ENCODE data around the gene ASXL2.

The ASXL2 gene

GRCh38 chr2:25777077-25777476 lies 101.2 kb downstream of the ASXL2 start:
- no peak for ATAC-seq (ENCODE audit: low read depth)
- Histone ChIP-seq H3K27me3 (ENCODE audit: insufficient read depth, poor library complexity, severe bottlenecking) (no peaks in the 10 kb centered on the region), H3K9me3 (ENCODE audit: severe bottlenecking) (no peaks in the 10 kb centered on the region), H3K27ac (ENCODE audit: poor library complexity, severe bottlenecking) (no peak overlapping the region), H3K4me1 (ENCODE audit: insufficient read depth, poor library complexity, severe bottlenecking) (no peaks in the 10 kb centered on the region), H3K36me3 (ENCODE audit: low read depth) (peaks cover 4% of the 10 kb centered on the region; the same call in 1 of the 2 replicates), H3K4me3 (ENCODE audit: severe bottlenecking) (no peak overlapping the region)
- no peak for DNase-seq (ENCODE audit: low spot score)
- TF ChIP-seq CTCF (IDR thresholded peaks at IDR 0.05; ENCODE audit: poor library complexity, severe bottlenecking) = no peak

- TF ChIP-seq CTCF (IDR thresholded peaks at IDR 0.05; ENCODE audit: poor library complexity, severe bottlenecking) = no peak
Measured at GRCh38 chr2:25772078-25772477, 106.2 kb downstream of the ASXL2 start.

GRCh38 chr2:25763575-25763974 lies 114.7 kb downstream of the ASXL2 start:
- no peak for TF ChIP-seq CTCF (IDR thresholded peaks at IDR 0.05; ENCODE audit: poor library complexity, severe bottlenecking)
- Histone ChIP-seq H3K9me3 (ENCODE audit: severe bottlenecking) (no peaks in the 10 kb centered on the region), H3K4me3 (ENCODE audit: severe bottlenecking) (no peak overlapping the region), H3K27me3 (ENCODE audit: insufficient read depth, poor library complexity, severe bottlenecking) (no peaks in the 10 kb centered on the region), H3K36me3 (ENCODE audit: low read depth) (peaks cover 61% of the 10 kb centered on the region), H3K4me1 (ENCODE audit: insufficient read depth, poor library complexity, severe bottlenecking) (no peaks in the 10 kb centered on the region), H3K27ac (ENCODE audit: poor library complexity, severe bottlenecking) (no peak overlapping the region)
- ATAC-seq (ENCODE audit: low read depth) = no peak
- DNase-seq (ENCODE audit: low spot score) = no peak

More at GRCh38 chr2:25772078-25772477, 106.2 kb downstream of the ASXL2 start:
- Histone ChIP-seq H3K4me1 (ENCODE audit: insufficient read depth, poor library complexity, severe bottlenecking) (no peaks in the 10 kb centered on the region), H3K27ac (ENCODE audit: poor library complexity, severe bottlenecking) (no peak overlapping the region), H3K36me3 (ENCODE audit: low read depth) (peaks cover 28% of the 10 kb centered on the region), H3K27me3 (ENCODE audit: insufficient read depth, poor library complexity, severe bottlenecking) (no peaks in the 10 kb centered on the region), H3K9me3 (ENCODE audit: severe bottlenecking) (no peaks in the 10 kb centered on the region), H3K4me3 (ENCODE audit: severe bottlenecking) (no peak overlapping the region)
- DNase-seq (ENCODE audit: low spot score) (no peak), ATAC-seq (ENCODE audit: low read depth) (no peak)

- no peak for TF ChIP-seq CTCF (IDR thresholded peaks at IDR 0.05; ENCODE audit: poor library complexity, severe bottlenecking)
- no peaks in the 10 kb centered on the region for H3K27me3 ChIP-seq (ENCODE audit: insufficient read depth, poor library complexity, severe bottlenecking)
- DNase-seq (ENCODE audit: low spot score) (no peak), ATAC-seq (ENCODE audit: low read depth) (no peak)
- peaks cover 55% of the 10 kb centered on the region for H3K36me3 ChIP-seq (ENCODE audit: low read depth)
- H3K9me3 ChIP-seq (ENCODE audit: severe bottlenecking) = no peaks in the 10 kb centered on the region
- no peaks in the 10 kb centered on the region for H3K4me1 ChIP-seq (ENCODE audit: insufficient read depth, poor library complexity, severe bottlenecking)
- H3K27ac ChIP-seq (ENCODE audit: poor library complexity, severe bottlenecking) = no peak overlapping the region
- H3K4me3 ChIP-seq (ENCODE audit: severe bottlenecking) = no peak overlapping the region
Measured at GRCh38 chr2:25760297-25760696, 118.0 kb downstream of the ASXL2 start.

- Histone ChIP-seq H3K36me3 (ENCODE audit: low read depth) (peaks cover 63% of the 10 kb centered on the region), H3K4me3 (ENCODE audit: severe bottlenecking) (no peak overlapping the region), H3K27ac (ENCODE audit: poor library complexity, severe bottlenecking) (no peak overlapping the region), H3K9me3 (ENCODE audit: severe bottlenecking) (no peaks in the 10 kb centered on the region), H3K4me1 (ENCODE audit: insufficient read depth, poor library complexity, severe bottlenecking) (no peaks in the 10 kb centered on the region), H3K27me3 (ENCODE audit: insufficient read depth, poor library complexity, severe bottlenecking) (no peaks in the 10 kb centered on the region)
- TF ChIP-seq CTCF (IDR thresholded peaks at IDR 0.05; ENCODE audit: poor library complexity, severe bottlenecking) = no peak
- no peak for DNase-seq (ENCODE audit: low spot score)
- ATAC-seq (ENCODE audit: low read depth) = no peak
Measured at GRCh38 chr2:25758348-25758747, 119.9 kb downstream of the ASXL2 start.
